Stimulated activated CD8-positive, alpha-beta memory T cell treated with anti-CD3 and anti-CD28 coated beads, Interleukin-15, amount 100 ng/mL, for 48 hours (primary cell): ENCODE data around the gene KCNH3.

Source experiments
- DNase-seq, 2 donors: peaks; one replicate each; pipeline ENCODE4 v3.0.0-alpha.2; 2020; ENCODE audit warnings: low read depth in 2 of 2

Gene KCNH3

GRCh38 chr12:49543914-49544815 lies 5.3 kb downstream of the KCNH3 start:
- DNase-seq = no peak

- no peak for DNase-seq
Measured at GRCh38 chr12:49545815-49546214, 7.0 kb downstream of the KCNH3 start.

DNA sequence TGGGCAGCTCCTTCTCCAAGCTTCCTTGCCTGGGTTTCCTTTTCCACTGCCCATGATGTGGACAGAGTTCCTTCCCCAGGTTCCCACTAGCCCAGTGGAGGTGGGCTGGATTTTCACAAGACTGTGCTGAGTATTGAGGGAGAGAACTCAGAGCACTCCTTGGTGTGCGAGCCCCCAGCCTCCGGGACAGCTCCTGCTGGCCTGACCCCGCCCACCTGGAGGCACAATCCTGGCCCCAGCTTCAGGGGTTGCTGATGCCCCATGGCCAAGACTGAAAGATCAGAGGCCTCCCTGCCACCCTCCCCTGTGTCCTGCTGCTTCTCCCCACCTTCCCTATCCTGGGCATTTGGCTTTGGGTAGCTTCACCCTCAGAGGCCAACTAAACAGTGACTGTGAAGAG lies 7.7 kb downstream of the KCNH3 start:
- DNase-seq = no peak

GRCh38 chr12:49547090-49547690 lies 8.4 kb downstream of the KCNH3 start:
- no peak for DNase-seq

DNA sequence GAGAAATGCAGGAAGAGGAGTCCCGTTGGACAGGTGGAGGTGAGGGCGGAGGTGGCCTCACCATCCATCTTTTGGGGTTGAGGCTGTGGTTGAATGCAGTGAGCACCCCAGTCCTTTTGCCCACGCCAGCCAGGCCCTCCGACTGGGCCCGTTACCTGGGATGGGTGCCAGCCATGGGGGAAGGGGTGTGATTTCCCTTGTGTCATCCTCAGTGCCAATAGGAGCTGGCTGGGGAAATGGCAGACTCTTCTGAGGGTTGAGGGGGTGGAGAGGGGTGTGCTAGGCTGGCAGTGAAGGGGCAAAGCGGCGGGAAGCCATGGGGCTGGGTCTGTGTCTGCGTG lies 9.6 kb downstream of the KCNH3 start:
- DNase-seq = no peak

DNA sequence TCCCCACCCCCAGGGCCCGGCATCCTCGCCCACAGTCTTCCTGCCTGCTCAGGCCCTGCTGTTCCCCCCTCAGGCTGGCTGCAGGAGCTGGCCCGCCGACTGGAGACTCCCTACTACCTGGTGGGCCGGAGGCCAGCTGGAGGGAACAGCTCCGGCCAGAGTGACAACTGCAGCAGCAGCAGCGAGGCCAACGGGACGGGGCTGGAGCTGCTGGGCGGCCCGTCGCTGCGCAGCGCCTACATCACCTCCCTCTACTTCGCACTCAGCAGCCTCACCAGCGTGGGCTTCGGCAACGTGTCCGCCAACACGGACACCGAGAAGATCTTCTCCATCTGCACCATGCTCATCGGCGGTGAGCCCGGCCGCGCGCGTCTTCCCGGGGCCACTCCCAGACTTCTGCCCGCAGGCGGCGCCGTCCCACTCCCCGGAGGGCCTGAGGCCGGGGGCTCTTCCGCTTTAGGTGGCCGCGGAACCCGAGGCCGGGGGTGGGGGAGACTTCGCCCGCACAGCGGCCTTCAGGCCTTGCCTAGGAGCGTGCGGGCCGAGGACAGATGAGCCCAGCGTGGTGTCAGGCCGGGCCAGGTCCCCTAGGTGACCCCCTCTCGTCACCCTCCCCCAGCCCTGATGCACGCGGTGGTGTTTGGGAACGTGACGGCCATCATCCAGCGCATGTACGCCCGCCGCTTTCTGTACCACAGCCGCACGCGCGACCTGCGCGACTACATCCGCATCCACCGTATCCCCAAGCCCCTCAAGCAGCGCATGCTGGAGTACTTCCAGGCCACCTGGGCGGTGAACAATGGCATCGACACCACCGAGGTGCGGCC lies 10.2 kb downstream of the KCNH3 start:
- DNase-seq = no peak

GRCh38 chr12:49549735-49550692 lies 11.2 kb downstream of the KCNH3 start:
- DNase-seq = no peak

DNA sequence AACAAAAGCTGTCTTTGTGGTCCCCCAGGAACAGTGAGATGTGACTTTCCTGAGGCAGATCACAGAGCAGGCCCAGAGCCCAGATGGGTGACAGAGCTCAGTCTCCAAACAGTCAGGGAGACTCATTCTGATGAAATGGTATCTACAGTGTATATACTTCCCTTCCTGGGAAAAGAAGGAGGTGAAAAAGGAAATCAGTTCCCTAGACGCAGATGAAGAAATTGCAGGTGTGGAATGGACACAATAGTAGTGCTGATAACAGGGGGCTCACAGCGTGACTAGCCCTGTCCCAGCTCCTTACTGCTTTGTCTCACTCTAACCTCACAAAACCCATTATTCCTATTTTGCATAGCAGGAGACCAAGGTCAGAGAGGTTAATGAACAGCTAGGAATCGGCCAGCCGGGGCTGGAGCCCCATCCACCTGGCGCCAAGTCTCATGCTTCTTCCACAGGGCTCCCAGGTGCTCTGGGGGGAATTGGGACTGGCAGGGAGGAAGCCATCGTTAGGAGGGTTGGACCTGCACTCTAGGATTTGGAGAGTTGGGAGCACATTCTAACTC lies 11.9 kb downstream of the KCNH3 start:
- no peak for DNase-seq

DNA sequence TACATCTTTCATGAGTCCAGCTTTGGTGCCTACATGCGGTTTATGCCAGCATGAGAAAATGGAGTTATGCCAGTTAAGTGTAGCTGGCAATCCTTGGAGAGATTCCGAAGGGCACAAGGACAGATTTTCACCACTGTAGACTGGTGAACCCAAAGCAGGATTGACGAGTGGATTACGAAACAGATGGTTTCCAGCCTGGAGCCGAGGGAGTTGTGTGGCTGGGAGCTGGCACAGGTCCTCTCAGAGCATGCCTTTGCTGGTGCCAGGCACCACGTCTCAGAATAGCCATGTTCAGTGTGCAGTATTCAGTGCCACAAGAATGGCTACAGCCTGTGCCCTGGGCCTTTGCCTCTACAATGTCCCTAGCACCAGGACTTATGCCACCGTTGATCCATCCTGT lies 13.2 kb downstream of the KCNH3 start:
- DNase-seq = no peak

GRCh38 chr12:49552425-49552824 lies 13.6 kb downstream of the KCNH3 start:
- DNase-seq = no peak

GRCh38 chr12:49552899-49553298 lies 14.1 kb downstream of the KCNH3 start:
- DNase-seq = no peak

- no peak for DNase-seq
Measured at GRCh38 chr12:49553512-49554088, 14.8 kb downstream of the KCNH3 start.

GRCh38 chr12:49554266-49554665 lies 15.4 kb downstream of the KCNH3 start:
- no peak for DNase-seq

DNA sequence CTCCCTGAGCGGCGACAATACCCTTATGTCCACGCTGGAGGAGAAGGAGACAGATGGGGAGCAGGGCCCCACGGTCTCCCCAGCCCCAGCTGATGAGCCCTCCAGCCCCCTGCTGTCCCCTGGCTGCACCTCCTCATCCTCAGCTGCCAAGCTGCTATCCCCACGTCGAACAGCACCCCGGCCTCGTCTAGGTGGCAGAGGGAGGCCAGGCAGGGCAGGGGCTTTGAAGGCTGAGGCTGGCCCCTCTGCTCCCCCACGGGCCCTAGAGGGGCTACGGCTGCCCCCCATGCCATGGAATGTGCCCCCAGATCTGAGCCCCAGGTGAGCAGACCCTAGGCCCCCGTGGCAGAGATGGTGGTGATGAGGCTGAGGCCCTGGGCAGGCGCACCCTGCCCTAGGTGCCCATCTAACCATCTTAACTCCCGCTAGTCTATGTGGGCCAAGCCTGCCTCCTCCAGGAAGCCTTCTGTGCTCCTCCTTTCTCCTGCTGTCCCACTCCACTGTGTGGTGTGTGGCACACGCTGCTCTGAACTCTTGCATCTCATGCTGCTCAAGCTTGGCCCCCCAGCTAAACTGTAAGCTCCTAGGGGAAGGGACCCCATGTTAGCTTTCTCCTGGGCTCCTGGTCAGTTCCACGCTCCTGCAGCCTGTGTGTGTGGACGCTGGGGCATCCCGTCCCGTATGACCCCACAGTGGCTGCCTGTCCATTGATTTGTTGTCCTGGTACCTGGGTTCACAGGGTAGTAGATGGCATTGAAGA lies 17.0 kb downstream of the KCNH3 start:
- no peak for DNase-seq

GRCh38 chr12:49556391-49557186 lies 17.8 kb downstream of the KCNH3 start:
- no peak for DNase-seq

DNA sequence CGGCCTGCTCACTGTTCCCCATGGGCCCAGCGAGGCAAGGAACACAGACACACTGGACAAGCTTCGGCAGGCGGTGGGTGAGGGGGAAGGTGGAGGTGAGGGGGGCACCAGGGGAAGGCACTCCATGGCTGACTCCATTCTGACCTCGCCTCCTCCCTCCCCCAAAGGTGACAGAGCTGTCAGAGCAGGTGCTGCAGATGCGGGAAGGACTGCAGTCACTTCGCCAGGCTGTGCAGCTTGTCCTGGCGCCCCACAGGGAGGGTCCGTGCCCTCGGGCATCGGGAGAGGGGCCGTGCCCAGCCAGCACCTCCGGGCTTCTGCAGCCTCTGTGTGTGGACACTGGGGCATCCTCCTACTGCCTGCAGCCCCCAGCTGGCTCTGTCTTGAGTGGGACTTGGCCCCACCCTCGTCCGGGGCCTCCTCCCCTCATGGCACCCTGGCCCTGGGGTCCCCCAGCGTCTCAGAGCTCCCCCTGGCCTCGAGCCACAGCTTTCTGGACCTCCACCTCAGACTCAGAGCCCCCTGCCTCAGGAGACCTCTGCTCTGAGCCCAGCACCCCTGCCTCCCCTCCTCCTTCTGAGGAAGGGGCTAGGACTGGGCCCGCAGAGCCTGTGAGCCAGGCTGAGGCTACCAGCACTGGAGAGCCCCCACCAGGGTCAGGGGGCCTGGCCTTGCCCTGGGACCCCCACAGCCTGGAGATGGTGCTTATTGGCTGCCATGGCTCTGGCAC lies 18.5 kb downstream of the KCNH3 start:
- DNase-seq = no peak

GRCh38 chr12:49557917-49558215 lies 19.0 kb downstream of the KCNH3 start:
- no peak for DNase-seq

DNA sequence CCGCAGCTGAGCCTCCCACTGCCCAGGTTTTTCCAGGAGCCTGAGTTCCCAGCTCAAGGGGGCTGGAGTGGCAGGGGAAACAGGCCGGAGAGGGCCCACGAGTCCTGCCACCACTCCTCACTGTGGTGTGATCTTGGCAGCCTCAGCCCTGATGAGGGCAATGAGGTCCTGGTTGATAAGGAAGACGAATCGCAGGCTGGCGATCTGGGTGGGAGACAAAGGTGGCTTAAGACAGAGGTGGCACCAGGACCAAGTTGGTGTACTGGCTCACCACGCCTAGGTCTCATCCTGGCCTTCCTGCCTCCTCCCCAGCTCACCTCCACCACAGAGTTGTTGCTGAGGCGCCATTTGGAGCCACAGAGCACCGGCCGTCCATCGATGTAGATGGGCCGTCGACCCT lies 19.7 kb downstream of the KCNH3 start:
- DNase-seq = no peak
